ENCODE results near the gene PHLPP1. TPM values are rescaled to one million over a fixed set of nuclear protein-coding genes. Genes with fewer than 3 reads are reported as not detected.

Gene PHLPP1
- total RNA-seq, 6 experiments from 2014 or later: 4.5 to 7.9 (median 5.5) TPM

- Mint-ChIP-seq H3K9me3 (no peaks in the 10 kb centered on the region), H3K4me3 (no peak overlapping the region), H3K27me3 (ENCODE audit: insufficient read depth) (peaks cover 1% of the 10 kb centered on the region; the same call in 1 of the 2 replicates), H3K27ac (no peak overlapping the region), H3K36me3 (ENCODE audit: low read depth) (no peaks in the 10 kb centered on the region), H3K4me1 (ENCODE audit: low read depth) (peaks cover 20% of the 10 kb centered on the region)
- no peak for DNase-seq
- no peak for TF ChIP-seq CTCF (IDR thresholded peaks at IDR 0.05)
Measured at GRCh38 chr18:62959481-62959880, 244.1 kb downstream of the PHLPP1 start.

GRCh38 chr18:62963507-62963906, 248.2 kb downstream of the PHLPP1 start:
- H3K4me3 Mint-ChIP-seq: no peak overlapping the region
- TF ChIP-seq CTCF (IDR thresholded peaks at IDR 0.05): no peak
- no peak for DNase-seq
- no peak overlapping the region for H3K27ac Mint-ChIP-seq
- peaks cover 14% of the 10 kb centered on the region for H3K4me1 Mint-ChIP-seq (ENCODE audit: low read depth)
- H3K36me3 Mint-ChIP-seq (ENCODE audit: low read depth): no peaks in the 10 kb centered on the region
- H3K9me3 Mint-ChIP-seq: no peaks in the 10 kb centered on the region
- no peaks in the 10 kb centered on the region for H3K27me3 Mint-ChIP-seq (ENCODE audit: insufficient read depth)

- Mint-ChIP-seq H3K27ac (no peak overlapping the region), H3K27me3 (ENCODE audit: insufficient read depth) (no peaks in the 10 kb centered on the region), H3K4me1 (ENCODE audit: low read depth) (peaks cover 5% of the 10 kb centered on the region), H3K9me3 (no peaks in the 10 kb centered on the region), H3K36me3 (ENCODE audit: low read depth) (no peaks in the 10 kb centered on the region), H3K4me3 (no peak overlapping the region)
- no peak for TF ChIP-seq CTCF (IDR thresholded peaks at IDR 0.05)
- no peak for DNase-seq
Measured at GRCh38 chr18:62964432-62964831, 249.1 kb downstream of the PHLPP1 start.

GRCh38 chr18:62967089-62967488, 251.7 kb downstream of the PHLPP1 start:
- H3K9me3 Mint-ChIP-seq: no peaks in the 10 kb centered on the region
- H3K36me3 Mint-ChIP-seq (ENCODE audit: low read depth): no peaks in the 10 kb centered on the region
- no peaks in the 10 kb centered on the region; the same call in 1 of the 2 replicates for H3K27me3 Mint-ChIP-seq (ENCODE audit: insufficient read depth)
- H3K4me1 Mint-ChIP-seq (ENCODE audit: low read depth): no peaks in the 10 kb centered on the region
- no peak overlapping the region for H3K4me3 Mint-ChIP-seq
- H3K27ac Mint-ChIP-seq: no peak overlapping the region
- DNase-seq: no peak
- no peak for TF ChIP-seq CTCF (IDR thresholded peaks at IDR 0.05)

- Mint-ChIP-seq H3K36me3 (ENCODE audit: low read depth) (peaks cover 5% of the 10 kb centered on the region; the same call in 1 of the 2 replicates), H3K4me1 (ENCODE audit: low read depth) (no peaks in the 10 kb centered on the region), H3K27me3 (ENCODE audit: insufficient read depth) (no peaks in the 10 kb centered on the region; the same call in 1 of the 2 replicates), H3K4me3 (no peak overlapping the region), H3K27ac (no peak overlapping the region), H3K9me3 (no peaks in the 10 kb centered on the region)
- no peak for TF ChIP-seq CTCF (IDR thresholded peaks at IDR 0.05)
- no peak for DNase-seq
Measured at GRCh38 chr18:62973689-62974088, 258.3 kb downstream of the PHLPP1 start.

GRCh38 chr18:62974388-62974787, 259.0 kb downstream of the PHLPP1 start:
- H3K27me3 Mint-ChIP-seq (ENCODE audit: insufficient read depth): no peaks in the 10 kb centered on the region; the same call in 1 of the 2 replicates
- DNase-seq: no peak
- H3K36me3 Mint-ChIP-seq (ENCODE audit: low read depth): peaks cover 5% of the 10 kb centered on the region; the same call in 1 of the 2 replicates
- no peak overlapping the region for H3K4me3 Mint-ChIP-seq
- no peaks in the 10 kb centered on the region for H3K9me3 Mint-ChIP-seq
- peaks cover 5% of the 10 kb centered on the region; the same call in 1 of the 2 replicates for H3K4me1 Mint-ChIP-seq (ENCODE audit: low read depth)
- TF ChIP-seq CTCF (IDR thresholded peaks at IDR 0.05): no peak
- no peak overlapping the region for H3K27ac Mint-ChIP-seq
